WI38 (cell line): ENCODE measurements around the gene KNCN.

Experiments
- H3K4me3 ChIP-seq: 2 replicates; pipeline ENCODE4 v1.5.1; 2011; ENCODE audit warnings: low read depth, mild to moderate bottlenecking, control low read depth, low read length
- TF ChIP-seq, protein P1 (sequence below): IDR thresholded peaks from 2 replicates; pipeline ENCODE4 v1.5.1; 2012; ENCODE audit warnings: low read depth, mild to moderate bottlenecking, control low read depth, low read length

The KNCN gene

DNA sequence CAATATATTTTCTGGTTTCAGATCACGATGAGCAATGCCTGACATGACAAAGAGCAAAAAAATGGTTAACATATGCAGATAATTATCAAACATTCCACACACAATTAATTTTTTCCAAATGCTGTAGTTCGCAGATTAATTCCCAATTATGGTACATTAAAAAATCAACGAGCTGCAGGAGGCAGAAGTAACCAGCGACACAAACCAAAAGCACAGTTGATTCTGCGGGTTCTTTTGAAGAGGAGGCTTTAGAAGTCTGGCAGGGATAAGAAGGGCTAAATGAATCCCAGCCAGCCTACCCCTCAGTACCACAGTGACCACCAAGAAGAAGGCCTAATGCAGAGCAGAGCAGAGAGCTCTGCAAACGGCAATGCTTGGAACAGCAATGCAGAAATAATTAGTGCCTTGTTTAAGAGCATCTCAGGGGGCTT, 17.0 kb upstream of the KNCN start:
- H3K4me3 ChIP-seq: no peak overlapping the region
- TF ChIP-seq, protein P1, sequence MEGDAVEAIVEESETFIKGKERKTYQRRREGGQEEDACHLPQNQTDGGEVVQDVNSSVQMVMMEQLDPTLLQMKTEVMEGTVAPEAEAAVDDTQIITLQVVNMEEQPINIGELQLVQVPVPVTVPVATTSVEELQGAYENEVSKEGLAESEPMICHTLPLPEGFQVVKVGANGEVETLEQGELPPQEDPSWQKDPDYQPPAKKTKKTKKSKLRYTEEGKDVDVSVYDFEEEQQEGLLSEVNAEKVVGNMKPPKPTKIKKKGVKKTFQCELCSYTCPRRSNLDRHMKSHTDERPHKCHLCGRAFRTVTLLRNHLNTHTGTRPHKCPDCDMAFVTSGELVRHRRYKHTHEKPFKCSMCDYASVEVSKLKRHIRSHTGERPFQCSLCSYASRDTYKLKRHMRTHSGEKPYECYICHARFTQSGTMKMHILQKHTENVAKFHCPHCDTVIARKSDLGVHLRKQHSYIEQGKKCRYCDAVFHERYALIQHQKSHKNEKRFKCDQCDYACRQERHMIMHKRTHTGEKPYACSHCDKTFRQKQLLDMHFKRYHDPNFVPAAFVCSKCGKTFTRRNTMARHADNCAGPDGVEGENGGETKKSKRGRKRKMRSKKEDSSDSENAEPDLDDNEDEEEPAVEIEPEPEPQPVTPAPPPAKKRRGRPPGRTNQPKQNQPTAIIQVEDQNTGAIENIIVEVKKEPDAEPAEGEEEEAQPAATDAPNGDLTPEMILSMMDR: no peak

DNA sequence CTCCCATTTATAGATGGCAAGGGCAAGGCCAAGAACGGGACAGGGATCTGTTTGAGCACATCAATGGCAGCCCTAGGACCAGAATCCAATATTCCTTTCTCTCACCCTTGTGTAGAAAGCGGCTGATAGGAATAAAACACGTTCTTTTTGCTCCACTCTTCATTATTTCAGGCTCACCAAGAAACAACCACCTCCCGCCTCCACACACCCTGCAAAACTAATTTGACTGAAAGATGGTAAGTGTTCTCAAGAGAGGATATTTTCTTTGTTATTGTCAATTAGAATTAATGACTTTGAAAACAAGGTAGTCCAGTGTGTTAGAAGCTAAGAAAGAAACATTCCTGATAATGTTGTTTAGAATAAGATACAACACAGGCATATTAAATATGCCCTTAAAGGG, 11.9 kb upstream of the KNCN start:
- TF ChIP-seq, protein P1: no peak
- H3K4me3 ChIP-seq: no peak overlapping the region

DNA sequence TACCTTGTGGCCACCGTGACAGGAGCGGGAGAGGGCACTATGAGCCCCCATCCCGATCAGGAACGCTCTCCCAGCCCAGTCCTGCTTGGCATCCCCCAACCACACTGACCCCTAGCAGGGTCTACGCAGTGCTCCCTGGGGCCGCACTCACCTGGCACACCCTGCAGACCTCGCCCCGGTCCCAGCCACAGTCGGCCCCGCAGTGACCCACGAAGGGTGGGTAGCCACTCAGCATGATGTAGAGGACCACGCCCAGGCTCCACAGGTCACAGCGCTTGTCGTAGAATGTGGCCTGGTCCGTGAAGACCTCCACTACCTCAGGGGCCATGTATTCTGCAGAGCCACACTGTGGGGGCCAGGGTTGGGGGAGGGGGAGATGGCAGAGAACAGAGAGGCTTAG, 11.1 kb upstream of the KNCN start:
- H3K4me3 ChIP-seq: no peak overlapping the region
- TF ChIP-seq, protein P1: no peak

DNA sequence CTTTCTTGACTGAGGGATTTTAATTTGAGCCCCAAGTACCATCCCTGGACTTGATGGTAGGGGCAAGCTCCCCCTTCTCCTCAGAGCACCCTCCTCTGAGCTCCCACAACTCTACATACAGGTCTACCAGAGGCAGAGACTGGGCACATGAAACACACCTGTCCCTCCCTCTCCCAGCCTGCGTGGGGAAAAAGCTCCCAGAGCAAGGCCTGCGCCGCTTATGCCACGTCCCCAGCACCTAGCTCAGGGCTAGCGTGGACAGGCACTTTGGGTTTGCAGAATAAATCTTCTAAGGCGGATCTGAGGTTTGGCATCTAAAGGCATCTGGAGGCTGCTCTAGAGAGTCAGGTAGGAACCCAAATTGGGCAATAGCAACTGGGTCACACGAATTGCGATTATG, 7.5 kb upstream of the KNCN start:
- TF ChIP-seq, protein P1: no peak
- H3K4me3 ChIP-seq: no peak overlapping the region

DNA sequence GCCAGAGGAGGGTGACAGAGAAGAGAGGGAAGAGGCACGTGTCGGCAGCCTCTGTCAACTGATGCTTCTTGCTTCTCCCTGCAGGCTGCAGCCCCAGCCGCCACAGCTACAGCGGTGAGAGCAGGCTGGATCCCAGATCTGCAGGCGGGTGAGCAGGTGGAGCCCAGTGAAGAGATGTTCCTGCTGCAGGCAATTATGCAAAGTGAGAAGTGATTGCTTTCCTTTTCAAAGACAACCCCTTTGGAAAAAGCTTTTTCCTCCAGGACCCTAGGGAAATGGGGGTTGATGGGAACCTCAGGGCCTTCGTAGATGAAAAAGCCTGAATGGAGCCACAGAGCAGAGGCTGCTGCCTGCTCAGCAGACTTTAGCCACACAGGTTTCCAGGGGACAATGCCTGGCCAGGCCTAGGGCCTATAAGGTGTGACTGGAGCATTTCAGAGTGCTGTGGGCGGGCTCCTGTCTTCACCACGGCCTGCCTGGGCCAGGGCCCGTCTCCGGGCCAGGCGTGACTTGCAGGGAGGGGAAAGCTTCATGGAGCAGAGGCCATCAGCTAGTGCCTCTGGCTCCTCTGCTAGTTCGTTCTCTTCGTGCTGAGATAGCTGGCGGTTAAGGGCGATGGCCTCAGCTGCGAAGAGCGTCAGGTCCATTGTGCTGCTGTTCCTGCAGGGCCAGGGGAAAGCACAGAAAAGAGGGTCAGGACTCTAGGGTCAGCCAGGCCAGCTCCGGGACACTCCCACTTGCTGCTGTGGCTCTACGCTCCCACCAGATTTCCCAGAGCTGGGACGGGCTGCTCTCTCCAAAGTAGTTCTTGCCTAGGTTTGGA, 6.9 kb upstream of the KNCN start:
- TF ChIP-seq, protein P1: no peak
- no peak overlapping the region for H3K4me3 ChIP-seq

DNA sequence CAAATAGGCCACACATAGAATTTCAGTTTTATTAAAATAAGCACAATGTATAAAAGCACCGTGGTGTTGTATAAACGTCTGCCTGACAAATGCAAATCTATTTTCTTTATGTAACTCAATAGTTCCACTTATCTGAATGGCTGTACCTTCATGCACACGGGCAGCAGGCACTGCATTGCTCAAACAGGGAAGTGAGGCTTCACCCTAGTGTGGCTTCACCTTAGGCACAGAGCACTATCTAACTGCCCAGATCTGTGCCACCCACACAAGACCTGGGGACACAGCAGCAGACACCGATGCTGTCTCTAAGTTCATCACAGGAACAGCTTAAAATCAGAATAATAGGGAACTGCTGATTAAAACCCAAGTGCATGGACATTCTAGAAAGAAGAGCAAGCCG, 6.0 kb upstream of the KNCN start:
- TF ChIP-seq, protein P1: no peak
- no peak overlapping the region for H3K4me3 ChIP-seq

DNA sequence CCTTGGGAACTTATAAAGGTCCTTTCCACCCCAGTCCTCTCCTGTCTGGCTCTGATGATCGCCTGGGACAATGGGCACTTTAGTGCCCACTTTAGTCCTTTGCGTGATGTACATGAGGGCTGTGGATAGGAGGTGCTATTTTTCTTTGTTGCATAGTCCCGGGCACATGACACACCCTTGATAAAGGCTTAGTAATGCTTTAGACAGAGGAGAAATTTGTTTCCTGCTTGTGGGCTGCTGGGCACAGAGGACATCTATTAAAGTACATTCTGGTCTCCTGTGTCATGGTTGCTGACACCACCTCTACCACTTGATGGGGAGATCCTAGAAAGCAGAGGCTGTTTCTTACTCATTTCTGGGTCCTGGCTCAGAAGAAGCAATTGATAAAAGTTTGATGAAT, 5.4 kb upstream of the KNCN start:
- TF ChIP-seq, protein P1: no peak
- H3K4me3 ChIP-seq: no peak overlapping the region
